AML-193 (cell line): ENCODE results near the gene RPS19.

ENCODE experiments used
- DNase-seq, 2 experiments: peaks; one replicate each; lab custom pipeline; 2025; lab: John Stamatoyannopoulos, UW

Gene RPS19

DNA sequence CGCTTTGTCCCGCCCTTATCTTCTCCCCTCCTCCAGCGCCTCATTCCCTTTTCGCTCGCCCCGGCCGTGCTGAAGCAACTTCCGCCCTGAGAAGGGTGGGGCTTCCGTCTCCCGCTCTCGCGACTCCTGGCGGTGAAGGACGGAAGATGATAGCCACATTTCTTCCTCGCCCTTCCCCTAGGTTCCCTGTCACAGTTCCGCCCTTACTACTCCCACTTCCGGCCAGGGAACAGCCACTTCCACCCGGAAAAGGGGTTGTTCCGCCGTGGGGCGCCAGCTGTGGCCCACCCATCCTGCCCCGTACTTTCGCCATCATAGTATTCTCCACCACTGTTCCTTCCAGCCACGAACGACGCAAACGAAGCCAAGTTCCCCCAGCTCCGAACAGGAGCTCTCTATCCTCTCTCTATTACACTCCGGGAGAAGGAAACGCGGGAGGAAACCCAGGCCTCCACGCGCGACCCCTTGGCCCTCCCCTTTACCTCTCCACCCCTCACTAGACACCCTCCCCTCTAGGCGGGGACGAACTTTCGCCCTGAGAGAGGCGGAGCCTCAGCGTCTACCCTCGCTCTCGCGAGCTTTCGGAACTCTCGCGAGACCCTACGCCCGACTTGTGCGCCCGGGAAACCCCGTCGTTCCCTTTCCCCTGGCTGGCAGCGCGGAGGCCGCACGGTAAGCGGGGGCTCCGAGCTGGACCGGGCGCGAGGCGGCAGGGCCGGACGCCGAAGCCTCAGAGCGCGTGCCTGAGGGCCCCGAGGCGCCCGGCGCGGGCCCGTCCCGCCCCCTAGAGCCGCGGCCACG, at the start of gene RPS19:
Gene RPS19, plus strand, starts transcription at position 638 of the 801 bp plus-strand sequence. CDS start 520 bp downstream, outside the sequence.
- DNase-seq = peak; percentile 93 to 95

DNA sequence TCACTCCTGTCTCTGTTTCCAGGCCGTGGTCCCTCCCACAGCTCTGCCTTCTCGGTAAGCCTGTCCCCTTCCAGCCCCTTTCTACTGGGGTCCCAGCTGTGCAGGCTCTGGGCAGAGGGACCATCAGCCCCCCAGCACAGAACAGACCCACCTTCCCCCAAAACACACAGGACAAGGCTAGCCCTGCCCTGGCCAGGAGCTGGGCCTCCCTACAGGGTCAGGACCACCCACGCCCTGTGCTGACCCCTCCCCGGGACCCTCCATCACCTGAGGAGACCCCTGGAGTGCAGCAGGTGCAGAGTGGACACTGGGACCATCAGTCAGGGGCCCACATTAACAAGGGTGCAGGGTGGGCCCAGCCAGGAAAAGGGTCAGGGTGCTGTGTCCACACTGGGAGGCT, 49.8 kb upstream of the RPS19 start:
- no peak for DNase-seq

- peak; percentile 55 to 69 for DNase-seq
These were observed 49.0 kb upstream of the RPS19 start for GRCh38 chr19:41811036-41811435.

- no peak for DNase-seq
These were observed 48.1 kb upstream of the RPS19 start for GRCh38 chr19:41811981-41812380.

DNA sequence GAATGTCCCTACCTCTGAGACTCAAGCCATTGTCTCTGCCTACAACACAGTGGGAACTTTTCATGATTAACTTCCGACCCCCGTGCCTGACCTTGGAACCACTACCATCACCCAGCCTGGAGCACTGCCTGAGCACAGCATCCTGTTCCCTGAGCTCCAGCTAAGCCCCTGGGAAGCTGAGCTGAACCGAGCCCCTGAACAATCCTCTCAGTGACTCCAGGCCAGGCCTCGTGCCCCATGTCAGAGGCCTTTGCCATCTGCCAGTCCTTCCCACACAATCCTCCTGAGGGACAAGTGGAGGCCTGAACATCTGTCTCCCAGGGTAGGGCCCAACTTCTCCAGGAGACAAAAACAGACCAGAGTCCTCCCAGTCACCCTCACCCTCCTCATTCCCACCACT, 46.1 kb upstream of the RPS19 start:
- no peak for DNase-seq

DNA sequence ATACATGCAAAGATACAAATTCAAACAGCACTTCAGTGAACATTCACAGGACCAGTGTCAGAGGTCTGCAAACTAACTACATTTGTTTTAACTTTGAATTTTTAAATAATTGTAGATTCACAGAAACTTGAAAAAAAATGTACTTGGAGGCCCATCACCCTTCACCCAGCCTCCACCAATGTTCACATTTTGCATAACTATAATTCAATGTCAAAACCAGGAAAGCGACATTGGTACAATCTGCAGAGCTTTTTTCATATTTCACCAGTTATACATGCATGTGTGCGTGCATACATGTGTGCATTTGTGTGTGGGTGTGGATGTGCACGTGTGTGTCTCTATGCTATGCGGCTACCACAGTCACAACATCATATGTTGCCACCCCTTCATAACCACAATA, 44.8 kb upstream of the RPS19 start:
- DNase-seq = no peak

- no peak for DNase-seq
These were observed 43.3 kb upstream of the RPS19 start for GRCh38 chr19:41816761-41817160.

DNA sequence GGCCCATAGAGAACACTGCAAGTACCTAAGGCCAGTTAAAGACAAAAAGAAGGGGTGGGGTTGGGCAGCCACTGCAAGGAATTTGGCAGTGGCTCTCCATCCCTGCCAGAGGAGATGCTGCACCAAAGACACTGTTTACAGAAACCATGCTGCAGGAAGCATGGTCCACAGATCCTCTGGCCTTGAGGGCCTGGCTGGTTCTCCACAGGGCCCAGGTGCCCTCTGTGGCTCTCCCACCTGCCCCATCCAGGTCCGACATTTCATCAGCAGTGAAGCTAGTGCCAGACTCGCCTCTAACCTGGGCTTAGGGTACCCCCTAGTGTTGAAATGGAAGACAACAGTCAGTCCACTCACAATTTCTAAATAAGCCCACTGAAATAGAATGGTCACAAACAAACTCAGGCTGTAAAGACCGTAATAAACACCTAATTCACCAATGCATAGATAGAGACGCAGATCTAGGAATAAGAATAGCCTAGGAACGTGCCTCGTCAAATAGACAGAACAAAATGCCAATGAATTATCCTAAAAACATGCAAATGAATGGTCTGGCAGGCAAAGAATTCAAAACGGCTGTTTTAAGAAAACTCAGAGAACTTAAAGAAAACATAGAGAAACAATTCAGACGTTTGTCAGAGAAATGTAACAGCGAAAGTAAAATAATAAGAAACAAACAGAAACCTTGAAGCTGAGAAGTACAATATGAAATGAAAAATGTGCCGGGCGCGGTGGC, 38.9 kb upstream of the RPS19 start:
- DNase-seq = peak; percentile 66

DNA sequence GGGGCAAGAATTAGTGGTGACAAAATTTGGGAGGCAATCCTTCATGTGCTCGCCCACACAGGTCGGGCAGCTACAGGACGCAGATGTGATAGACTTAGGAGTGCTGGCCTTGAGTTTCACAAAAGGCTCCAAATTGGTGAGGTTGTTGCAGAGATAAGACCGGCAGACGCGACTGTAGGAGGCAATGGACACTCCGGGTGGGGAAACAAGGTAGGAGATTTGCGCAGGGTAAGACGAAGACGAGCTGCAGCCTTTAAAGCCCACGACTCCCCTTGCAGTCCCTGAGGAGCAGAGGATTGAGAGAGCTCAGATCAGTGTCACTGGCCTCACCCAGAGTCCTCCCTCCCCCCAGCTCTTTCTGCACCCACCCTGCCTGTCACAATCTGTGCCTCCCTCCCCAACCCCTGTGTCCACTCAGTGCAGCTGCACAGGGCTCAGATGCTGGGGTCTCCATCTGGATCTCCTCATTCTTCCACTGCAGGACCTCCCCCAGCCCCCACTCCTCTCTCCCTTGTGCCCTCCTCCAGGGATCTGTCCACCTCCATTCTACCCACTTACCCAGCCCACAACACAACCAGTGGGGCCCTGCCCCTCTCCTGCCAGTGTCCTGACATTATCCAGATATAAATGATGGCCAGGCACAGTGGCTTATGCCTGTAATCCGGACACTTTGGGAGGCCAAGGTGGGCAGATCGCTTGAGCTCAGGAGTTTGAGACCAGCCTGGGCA, 21.9 kb upstream of the RPS19 start:
- DNase-seq = no peak

DNA sequence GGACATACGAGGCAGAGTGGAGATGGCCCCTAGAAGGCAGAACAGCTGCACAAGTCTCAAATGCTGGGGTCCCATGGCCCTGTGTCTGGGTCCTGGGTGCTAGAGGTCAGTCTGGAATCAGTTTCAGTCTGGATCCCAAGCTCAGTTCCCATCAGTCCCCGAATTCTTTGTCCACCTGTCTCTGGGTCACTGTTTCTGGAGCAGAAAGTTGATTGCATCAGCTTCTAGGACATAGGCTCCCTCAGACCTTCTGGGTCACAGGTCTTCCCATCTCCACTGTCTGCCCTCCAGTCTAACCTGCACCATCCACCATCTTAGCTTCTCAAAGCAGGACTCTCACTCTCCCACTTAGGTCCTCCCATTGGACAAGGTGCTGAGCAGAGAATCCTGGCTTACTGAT, 20.8 kb upstream of the RPS19 start:
- DNase-seq = no peak

DNA sequence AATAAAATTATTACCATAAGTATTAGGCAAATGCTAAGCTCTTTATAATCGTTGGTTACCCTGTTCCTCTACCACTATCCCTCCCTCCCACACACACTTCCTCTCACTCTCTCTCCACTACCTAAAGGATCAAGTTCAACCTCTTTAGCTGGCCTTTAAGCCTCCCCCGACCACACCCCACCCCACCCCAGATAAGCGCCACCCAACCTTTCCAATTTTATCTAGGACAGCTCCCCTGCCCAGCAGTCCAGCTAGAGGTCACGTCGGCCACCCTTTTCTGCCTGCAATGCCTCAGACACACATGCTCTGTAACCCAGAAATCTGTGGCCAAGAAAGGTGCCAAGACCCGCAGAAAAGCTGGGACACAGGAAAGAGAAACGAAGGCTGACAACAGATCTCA, 16.7 kb upstream of the RPS19 start:
- DNase-seq = no peak

- no peak for DNase-seq
These were observed 15.5 kb upstream of the RPS19 start, which contains the start of gene LYPD4 for GRCh38 chr19:41844601-41845000. TSS of gene LYPD4 (minus strand) at chr19:41844683. CDS start at chr19:41839285, 5,398 bp downstream.

DNA sequence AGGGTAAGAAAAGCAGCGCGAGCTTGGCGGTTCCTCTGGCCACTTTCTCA, 15.2 kb upstream of the RPS19 start, which contains the start of gene DMRTC2:
Gene DMRTC2, plus strand, starts transcription at position 42 of the 50 bp plus-strand sequence. CDS start 2,387 bp downstream, outside the sequence.
- DNase-seq = no peak

- no peak for DNase-seq
These were observed 14.9 kb upstream of the RPS19 start for GRCh38 chr19:41845051-41845590.

DNA sequence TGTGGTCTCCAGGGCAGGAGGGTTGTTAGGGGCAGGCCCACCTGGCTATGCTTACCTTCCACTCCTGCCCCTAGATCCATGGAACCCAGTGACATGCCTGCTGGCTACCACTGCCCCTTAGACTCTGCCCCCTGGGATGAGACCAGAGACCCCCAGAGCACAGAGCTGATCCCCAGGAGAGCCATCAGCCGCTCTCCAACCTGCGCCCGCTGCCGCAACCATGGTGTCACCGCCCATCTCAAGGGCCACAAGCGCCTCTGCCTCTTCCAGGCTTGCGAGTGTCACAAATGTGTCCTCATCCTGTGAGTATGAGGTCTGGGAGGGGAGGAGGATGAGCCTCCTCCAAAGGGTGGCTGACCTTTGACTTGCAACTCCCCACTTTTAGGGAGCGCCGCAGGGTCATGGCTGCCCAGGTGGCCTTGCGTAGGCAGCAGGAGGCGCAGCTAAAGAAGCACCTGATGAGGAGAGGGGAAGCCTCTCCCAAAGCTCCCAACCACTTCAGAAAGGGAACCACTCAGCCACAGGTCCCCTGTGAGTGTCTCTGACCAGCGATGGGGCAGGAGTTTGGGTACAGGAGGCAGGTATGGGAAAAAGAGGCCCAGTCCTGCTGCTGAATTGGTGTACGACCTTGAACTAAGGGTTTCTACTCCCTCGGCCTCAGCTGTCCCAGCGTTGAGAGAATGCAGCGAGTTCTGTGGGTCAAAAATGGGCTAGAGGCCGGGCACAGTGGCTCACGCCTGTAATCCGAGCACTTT, 12.5 kb upstream of the RPS19 start:
- no peak for DNase-seq

- no peak for DNase-seq
These were observed 11.4 kb upstream of the RPS19 start for GRCh38 chr19:41848666-41849065.

GRCh38 chr19:41849067-41849466, 11.0 kb upstream of the RPS19 start:
- DNase-seq = no peak

DNA sequence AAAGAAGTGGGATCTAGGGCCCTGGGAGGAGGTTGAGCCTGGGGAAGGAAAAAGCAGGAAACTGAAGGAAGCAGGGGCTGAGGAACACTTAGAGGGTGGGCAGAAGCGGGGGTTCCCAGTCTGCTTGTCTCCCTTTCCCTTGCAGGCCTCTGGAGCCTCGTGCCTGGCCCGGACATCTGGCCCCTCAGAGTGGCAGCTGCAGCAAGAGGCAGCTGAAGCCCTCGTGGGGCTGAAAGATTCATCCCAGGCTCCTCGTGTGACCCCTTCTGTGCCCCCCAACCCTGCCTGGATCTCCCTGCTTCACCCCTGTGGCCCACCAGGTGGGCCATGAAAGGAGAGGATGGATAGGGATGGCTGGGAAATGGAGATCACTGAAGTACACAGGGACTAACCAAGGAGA, 9.7 kb upstream of the RPS19 start:
- no peak for DNase-seq

- DNase-seq = no peak
These were observed 8.6 kb upstream of the RPS19 start for GRCh38 chr19:41851456-41851855.

- DNase-seq = no peak
These were observed 6.7 kb upstream of the RPS19 start for GRCh38 chr19:41853344-41853743.

DNA sequence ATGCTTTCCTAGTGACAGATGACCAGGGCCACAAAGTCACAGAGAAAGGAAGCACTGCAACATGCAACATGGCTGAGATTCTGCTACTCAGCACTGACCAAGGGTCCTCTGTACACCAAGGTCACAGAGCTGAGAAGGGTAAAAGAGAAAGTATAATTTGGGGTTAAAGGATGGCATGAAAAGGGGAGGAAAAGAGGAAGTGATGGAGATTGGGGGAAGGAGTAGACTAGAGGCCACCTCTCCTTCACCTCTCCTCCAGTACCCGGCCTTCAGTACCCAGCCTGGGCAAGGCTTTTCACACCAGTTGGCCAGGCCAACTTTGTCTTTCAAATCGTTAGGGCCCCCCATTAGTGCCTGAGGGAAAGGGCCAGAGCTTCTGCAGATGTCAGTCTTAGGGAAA, 6.3 kb upstream of the RPS19 start:
- DNase-seq = peak in 1 of 2 experiments; percentile 37

DNA sequence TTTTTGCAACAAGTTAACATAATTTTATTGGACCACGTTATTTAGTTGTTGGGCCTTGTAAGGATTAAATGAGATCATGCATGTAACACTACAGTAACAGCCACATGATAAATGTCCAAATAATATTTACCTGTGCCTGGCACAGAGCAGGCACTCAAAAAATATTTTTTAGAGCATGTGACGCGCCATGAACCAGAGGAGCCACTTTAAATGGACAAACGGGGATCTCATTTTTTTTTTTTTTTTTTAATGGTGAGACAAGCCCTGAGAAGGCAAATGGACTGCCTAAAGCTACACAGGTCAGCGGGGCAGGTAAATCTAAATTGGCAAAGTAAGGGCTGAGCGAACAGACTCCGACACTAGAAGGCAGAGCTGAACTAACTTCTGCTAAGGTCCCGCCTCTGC, 840 bp upstream of the RPS19 start:
- DNase-seq = no peak
